Activated CD4-positive, alpha-beta T cell treated with anti-CD3 and anti-CD28 coated beads, Interleukin-2, amount 10 ng/mL, durations not matched to agents 24 days and 14 days (primary cell): ENCODE results near the gene SMARCAD1. TPM values are rescaled to one million over a fixed set of nuclear protein-coding genes. Genes with fewer than 3 reads are reported as not detected.
"Not testable (repeated sequence)": the region's sequence is repeated elsewhere in the genome, so short reads cannot be mapped to it uniquely, and the experiment has no call there.

Experiments
- DNase-seq: peaks from one replicate; pipeline ENCODE4 v3.0.0; 2022
- H3K27ac Mint-ChIP-seq: one replicate; pipeline ENCODE4 v1.8.0; 2022; ENCODE audit warnings: mild to moderate bottlenecking, mixed read lengths
- H3K27me3 Mint-ChIP-seq: one replicate; pipeline ENCODE4 v1.8.0; 2022; ENCODE audit warnings: mixed read lengths
- H3K36me3 Mint-ChIP-seq: one replicate; pipeline ENCODE4 v1.8.0; 2022; ENCODE audit warnings: low read depth, mild to moderate bottlenecking, mixed read lengths
- H3K4me1 Mint-ChIP-seq: one replicate; pipeline ENCODE4 v1.8.0; 2021; ENCODE audit warnings: mixed read lengths
- H3K4me3 Mint-ChIP-seq: one replicate; pipeline ENCODE4 v1.8.0; 2022; ENCODE audit warnings: mild to moderate bottlenecking, moderate library complexity, mixed read lengths
- H3K9me3 Mint-ChIP-seq: one replicate; pipeline ENCODE4 v1.8.0; 2021; ENCODE audit warnings: mixed read lengths
- intact Hi-C: fragments of 100-400 bp; cut with micrococcal nuclease; formaldehyde crosslinking; loops from one replicate; pipeline ENCODE4 v1.15.1; 2023
- total RNA-seq: library from RNA; stranded (reverse); gene quantifications from 2 replicates; pipeline ENCODE4 v1.2.3, GENCODE V29; 2022

SMARCAD1 gene
- total RNA-seq, 1 donor from 2014 or later, result 45.6 TPM

GRCh38 chr4:94333866-94334265 is 126.2 kb downstream of the SMARCAD1 start:
- Mint-ChIP-seq H3K27ac (no peak overlapping the region), H3K4me3 (no peak overlapping the region), H3K27me3 (peaks cover 4% of the 10 kb centered on the region), H3K4me1 (peaks cover 3% of the 10 kb centered on the region), H3K9me3 (no peaks in the 10 kb centered on the region), H3K36me3 (no peaks in the 10 kb centered on the region)
- intact Hi-C loops, result no loop called here
- DNase-seq, result no peak

- Mint-ChIP-seq H3K27ac (no peak overlapping the region), H3K4me1 (peaks cover 6% of the 10 kb centered on the region), H3K4me3 (no peak overlapping the region), H3K9me3 (no peaks in the 10 kb centered on the region), H3K36me3 (no peaks in the 10 kb centered on the region), H3K27me3 (peaks cover 3% of the 10 kb centered on the region)
- intact Hi-C loops, result no loop called here
- DNase-seq, result no peak
These were observed 126.8 kb downstream of the SMARCAD1 start for GRCh38 chr4:94334476-94334875.

GRCh38 chr4:94334962-94335361 is 127.3 kb downstream of the SMARCAD1 start:
- H3K27ac Mint-ChIP-seq, result no peak overlapping the region
- intact Hi-C loops, result no loop called here
- DNase-seq, result no peak
- no peaks in the 10 kb centered on the region for H3K9me3 Mint-ChIP-seq
- no peak overlapping the region for H3K4me3 Mint-ChIP-seq
- H3K4me1 Mint-ChIP-seq, result peaks cover 11% of the 10 kb centered on the region
- H3K36me3 Mint-ChIP-seq, result no peaks in the 10 kb centered on the region
- peaks cover under 1% of the 10 kb centered on the region for H3K27me3 Mint-ChIP-seq

GRCh38 chr4:94336303-94336702 is 128.6 kb downstream of the SMARCAD1 start:
- Mint-ChIP-seq H3K27ac (no peak overlapping the region), H3K36me3 (no peaks in the 10 kb centered on the region), H3K4me3 (no peak overlapping the region), H3K4me1 (peaks cover 11% of the 10 kb centered on the region), H3K27me3 (no peaks in the 10 kb centered on the region), H3K9me3 (no peaks in the 10 kb centered on the region)
- intact Hi-C loops, result no loop called here
- no peak for DNase-seq

GRCh38 chr4:94336791-94337190 is 129.1 kb downstream of the SMARCAD1 start:
- peaks cover 11% of the 10 kb centered on the region for H3K4me1 Mint-ChIP-seq
- H3K4me3 Mint-ChIP-seq, H3K36me3 Mint-ChIP-seq, DNase-seq, intact Hi-C loops, H3K9me3 Mint-ChIP-seq, H3K27me3 Mint-ChIP-seq, H3K27ac Mint-ChIP-seq: not testable (repeated sequence)

- no peaks in the 10 kb centered on the region for H3K36me3 Mint-ChIP-seq
- peak overlapping the region; percentile 77 for H3K27ac Mint-ChIP-seq
- no peaks in the 10 kb centered on the region for H3K9me3 Mint-ChIP-seq
- H3K27me3 Mint-ChIP-seq, result no peaks in the 10 kb centered on the region
- DNase-seq, result no peak
- H3K4me3 Mint-ChIP-seq, result peak overlapping the region; percentile 70
- intact Hi-C loops, result loop anchor here (1.0 to 2.0 kb wide), 4 partner anchors 10 to 132 kb away; partner anchors contain the start of gene SMARCAD1
- H3K4me1 Mint-ChIP-seq, result peaks cover 14% of the 10 kb centered on the region
These were observed 131.2 kb downstream of the SMARCAD1 start for GRCh38 chr4:94338681-94339351.

- Mint-ChIP-seq H3K36me3 (no peaks in the 10 kb centered on the region), H3K4me3 (peak overlapping the region; percentile 63), H3K27ac (peak overlapping the region; percentile 78), H3K9me3 (no peaks in the 10 kb centered on the region), H3K27me3 (no peaks in the 10 kb centered on the region), H3K4me1 (peaks cover 14% of the 10 kb centered on the region)
- DNase-seq, result peak; percentile 54
- intact Hi-C loops, result loop anchor here (1.0 to 2.0 kb wide), 4 partner anchors 10 to 132 kb away; partner anchors contain the start of gene SMARCAD1
These were observed 132.1 kb downstream of the SMARCAD1 start for GRCh38 chr4:94339779-94340178.

Other genes with a start within 250 kb of the SMARCAD1 start
- not detected in 2 replicates for gene HPGDS, start 135.0 kb downstream of the SMARCAD1 start, total RNA-seq
- gene PDLIM5, start 244.1 kb downstream of the SMARCAD1 start, total RNA-seq, result 16.5 and 17.8 TPM in 2 replicates